RWPE2 (cell line): ENCODE results near the gene PPP1R3G.
A peak's percentile ranks its signal among the peaks of the same experiment; 100 is the strongest.

Experiments
- ATAC-seq: fragments of 200-7000 bp; cut with Tn5 transposase; 3 replicates; pipeline ENCODE4 v1.9.1; 2021; ENCODE audit warnings: low read depth
- DNase-seq: peaks from one replicate; pipeline ENCODE4 v3.0.0-alpha.2; 2020; ENCODE audit warnings: low spot score
- H3K27ac ChIP-seq: fragments of 450-650 bp; 2 replicates; pipeline ENCODE4 v1.5.1; 2017; ENCODE audit warnings: mild to moderate bottlenecking; ENCODE audit not compliant: poor library complexity, severe bottlenecking
- H3K27me3 ChIP-seq: fragments of 250-450 bp; sonication (Bioruptor Pico); 2 replicates; pipeline ENCODE4 v1.5.1; 2021; ENCODE audit warnings: mild to moderate bottlenecking, moderate library complexity; ENCODE audit not compliant: insufficient read depth, poor library complexity, severe bottlenecking
- H3K36me3 ChIP-seq: fragments of 250-450 bp; sonication (Bioruptor Pico); 2 replicates; pipeline ENCODE4 v1.5.1; 2020; ENCODE audit warnings: low read depth, mild to moderate bottlenecking, moderate library complexity
- H3K4me1 ChIP-seq: fragments of 250-450 bp; sonication (Bioruptor Pico); 2 replicates; pipeline ENCODE4 v1.5.1; 2021; ENCODE audit warnings: mild to moderate bottlenecking, moderate library complexity; ENCODE audit not compliant: insufficient read depth, poor library complexity, severe bottlenecking
- H3K4me3 ChIP-seq: fragments of 250-450 bp; sonication (Bioruptor Pico); 2 replicates; pipeline ENCODE4 v1.5.1; 2021; ENCODE audit warnings: mild to moderate bottlenecking, moderate library complexity; ENCODE audit not compliant: severe bottlenecking
- H3K9me3 ChIP-seq: fragments of 250-450 bp; sonication (Bioruptor Pico); 2 replicates; pipeline ENCODE4 v1.5.1; 2021; ENCODE audit warnings: mild to moderate bottlenecking, moderate library complexity; ENCODE audit not compliant: severe bottlenecking
- CTCF ChIP-seq: fragments of 450-650 bp; IDR thresholded peaks from one replicate; pipeline ENCODE4 v1.5.1; 2017; ENCODE audit warnings: mild to moderate bottlenecking, moderate library complexity; ENCODE audit not compliant: poor library complexity, severe bottlenecking

PPP1R3G gene

GRCh38 chr6:5085648-5086293 lies 630 bp downstream of the PPP1R3G start:
- Histone ChIP-seq H3K27me3 (no peaks in the 10 kb centered on the region), H3K36me3 (no peaks in the 10 kb centered on the region), H3K4me3 (peak overlapping the region; percentile 31), H3K4me1 (peaks cover 24% of the 10 kb centered on the region), H3K27ac (no peak overlapping the region), H3K9me3 (no peaks in the 10 kb centered on the region)
- DNase-seq (no peak), ATAC-seq (peak; percentile 24)
- TF ChIP-seq CTCF = no peak

GRCh38 chr6:5086294-5086890 lies 1.3 kb downstream of the PPP1R3G start:
- no peak overlapping the region for H3K4me3 ChIP-seq
- H3K4me1 ChIP-seq = peaks cover 24% of the 10 kb centered on the region
- no peak for ATAC-seq
- H3K27me3 ChIP-seq = no peaks in the 10 kb centered on the region
- no peaks in the 10 kb centered on the region for H3K36me3 ChIP-seq
- H3K9me3 ChIP-seq = no peaks in the 10 kb centered on the region
- no peak for TF ChIP-seq CTCF
- H3K27ac ChIP-seq = no peak overlapping the region
- DNase-seq = no peak

GRCh38 chr6:5087389-5087788 lies 2.2 kb downstream of the PPP1R3G start:
- Histone ChIP-seq H3K27ac (no peak overlapping the region), H3K4me3 (no peak overlapping the region), H3K27me3 (no peaks in the 10 kb centered on the region), H3K4me1 (peaks cover 15% of the 10 kb centered on the region), H3K36me3 (no peaks in the 10 kb centered on the region), H3K9me3 (no peaks in the 10 kb centered on the region)
- no peak for ATAC-seq
- TF ChIP-seq CTCF = no peak
- no peak for DNase-seq

- Histone ChIP-seq H3K4me3 (no peak overlapping the region), H3K9me3 (no peaks in the 10 kb centered on the region), H3K4me1 (peaks cover 4% of the 10 kb centered on the region), H3K27ac (no peak overlapping the region), H3K27me3 (no peaks in the 10 kb centered on the region), H3K36me3 (no peaks in the 10 kb centered on the region)
- no peak for ATAC-seq
- no peak for TF ChIP-seq CTCF
- DNase-seq = no peak
Measured at GRCh38 chr6:5088780-5089179, 3.6 kb downstream of the PPP1R3G start.
